ENCODE results near the gene CGB7. TPM values are rescaled to one million over a fixed set of nuclear protein-coding genes. Genes with fewer than 3 reads are reported as not detected.

The CGB7 gene
- total and polyA plus RNA-seq, 4 donors, result 0.11 to 0.57 (median 0.25) TPM

DNA sequence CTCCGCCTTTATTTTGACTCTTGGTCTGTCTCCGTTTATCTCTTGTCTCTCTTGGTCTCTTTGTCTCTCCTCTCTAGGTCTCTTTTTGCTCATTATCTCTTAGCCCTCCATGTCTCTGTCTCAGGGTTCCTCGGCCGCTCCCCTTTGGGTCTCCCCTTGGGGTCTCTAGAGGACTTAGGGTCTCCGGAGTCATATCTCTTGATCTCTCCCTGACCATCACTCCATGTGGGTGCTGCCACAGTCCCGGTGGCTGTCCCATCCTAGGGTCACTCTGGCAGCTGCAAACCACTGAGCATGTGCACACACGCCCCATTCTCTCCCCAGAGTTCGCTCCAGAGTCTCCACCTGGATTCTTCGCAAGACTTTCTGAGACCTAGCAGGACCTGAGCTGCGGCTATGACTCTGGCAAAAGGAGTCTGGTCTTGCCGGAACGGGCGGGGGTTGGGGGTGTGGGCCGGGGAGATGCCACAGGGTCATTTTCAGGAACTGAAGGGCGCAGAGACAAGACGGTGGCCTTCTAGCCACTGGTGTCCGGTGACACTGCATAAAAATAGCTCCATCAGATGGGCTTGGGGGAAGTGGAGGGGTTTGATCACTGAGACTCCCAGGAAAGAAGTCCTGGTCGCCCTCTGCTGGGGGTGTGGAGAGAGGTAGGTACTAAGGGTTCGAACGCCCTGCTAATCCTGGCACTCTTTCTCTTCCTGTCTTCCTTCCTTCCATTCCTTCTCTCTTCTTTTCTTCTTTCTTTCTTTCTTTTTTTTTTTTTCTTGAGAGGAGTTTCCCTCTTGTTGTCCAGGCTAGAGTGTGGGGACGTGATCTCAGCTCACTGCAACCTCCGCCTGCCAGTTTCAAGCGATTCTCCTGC lies 16.2 kb upstream of the CGB7 start:
- DNase-seq, result no peak
- WGBS, 2 donors, result 58 to 63% methylated on average over 23 of the region's 23 CpGs
- Histone ChIP-seq H3K36me3 (ENCODE audit: control insufficient read depth in 4 of 4, insufficient read depth in 4 of 4, low read length in 4 of 4) (no peaks in the 10 kb centered on the region), H3K4me1 (ENCODE audit: control insufficient read depth in 5 of 5, insufficient read depth in 5 of 5, low read length in 5 of 5) (peaks cover 0 to 4% (median 0%) of the 10 kb centered on the region in 5 donors), H3K9me3 (ENCODE audit: control insufficient read depth in 4 of 4, insufficient read depth in 3 of 4, low read length in 3 of 4) (peaks cover 0 to 8% (median 0%) of the 10 kb centered on the region in 4 donors), H3K27me3 (ENCODE audit: control insufficient read depth in 3 of 3, insufficient read depth in 3 of 3, low read length in 2 of 3) (peaks cover 0 to 41% (median 26%) of the 10 kb centered on the region in 3 donors), H3K4me3 (no peak overlapping the region), H3K27ac (ENCODE audit: low read depth in 1 of 2, low read length in 1 of 2) (no peak overlapping the region), H3K9ac (ENCODE audit: insufficient read depth in 1 of 2, low read length in 2 of 2) (no peak overlapping the region)
- ATAC-seq (ENCODE audit: insufficient read depth, low FRiP score), result no peak
- TF ChIP-seq, protein P1, sequence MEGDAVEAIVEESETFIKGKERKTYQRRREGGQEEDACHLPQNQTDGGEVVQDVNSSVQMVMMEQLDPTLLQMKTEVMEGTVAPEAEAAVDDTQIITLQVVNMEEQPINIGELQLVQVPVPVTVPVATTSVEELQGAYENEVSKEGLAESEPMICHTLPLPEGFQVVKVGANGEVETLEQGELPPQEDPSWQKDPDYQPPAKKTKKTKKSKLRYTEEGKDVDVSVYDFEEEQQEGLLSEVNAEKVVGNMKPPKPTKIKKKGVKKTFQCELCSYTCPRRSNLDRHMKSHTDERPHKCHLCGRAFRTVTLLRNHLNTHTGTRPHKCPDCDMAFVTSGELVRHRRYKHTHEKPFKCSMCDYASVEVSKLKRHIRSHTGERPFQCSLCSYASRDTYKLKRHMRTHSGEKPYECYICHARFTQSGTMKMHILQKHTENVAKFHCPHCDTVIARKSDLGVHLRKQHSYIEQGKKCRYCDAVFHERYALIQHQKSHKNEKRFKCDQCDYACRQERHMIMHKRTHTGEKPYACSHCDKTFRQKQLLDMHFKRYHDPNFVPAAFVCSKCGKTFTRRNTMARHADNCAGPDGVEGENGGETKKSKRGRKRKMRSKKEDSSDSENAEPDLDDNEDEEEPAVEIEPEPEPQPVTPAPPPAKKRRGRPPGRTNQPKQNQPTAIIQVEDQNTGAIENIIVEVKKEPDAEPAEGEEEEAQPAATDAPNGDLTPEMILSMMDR (IDR thresholded peaks at IDR 0.05; ENCODE audit: control extremely low read depth, extremely low read depth), result no peak

- H3K36me3 ChIP-seq (ENCODE audit: control insufficient read depth in 4 of 4, insufficient read depth in 4 of 4, low read length in 4 of 4), result no peaks in the 10 kb centered on the region
- peaks cover 0 to 42% (median 26%) of the 10 kb centered on the region in 3 donors for H3K27me3 ChIP-seq (ENCODE audit: control insufficient read depth in 3 of 3, insufficient read depth in 3 of 3, low read length in 2 of 3)
- ATAC-seq (ENCODE audit: insufficient read depth, low FRiP score), result no peak
- no peak for DNase-seq
- H3K4me1 ChIP-seq (ENCODE audit: control insufficient read depth in 5 of 5, insufficient read depth in 5 of 5, low read length in 5 of 5), result peaks cover 0 to 4% (median 0%) of the 10 kb centered on the region in 5 donors
- H3K9ac ChIP-seq (ENCODE audit: insufficient read depth in 1 of 2, low read length in 2 of 2), result no peak overlapping the region
- H3K4me3 ChIP-seq, result no peak overlapping the region
- H3K27ac ChIP-seq (ENCODE audit: low read depth in 1 of 2, low read length in 1 of 2), result no peak overlapping the region
- WGBS, 2 donors, result 5 to 7% methylated on average over 57 to 93 of the region's 93 CpGs
- TF ChIP-seq, protein P1 (IDR thresholded peaks at IDR 0.05; ENCODE audit: control extremely low read depth, extremely low read depth), result no peak
- peaks cover 0 to 8% (median 0%) of the 10 kb centered on the region in 4 donors for H3K9me3 ChIP-seq (ENCODE audit: control insufficient read depth in 4 of 4, insufficient read depth in 3 of 4, low read length in 3 of 4)
These were observed 14.5 kb upstream of the CGB7 start for GRCh38 chr19:49071860-49072547.

DNA sequence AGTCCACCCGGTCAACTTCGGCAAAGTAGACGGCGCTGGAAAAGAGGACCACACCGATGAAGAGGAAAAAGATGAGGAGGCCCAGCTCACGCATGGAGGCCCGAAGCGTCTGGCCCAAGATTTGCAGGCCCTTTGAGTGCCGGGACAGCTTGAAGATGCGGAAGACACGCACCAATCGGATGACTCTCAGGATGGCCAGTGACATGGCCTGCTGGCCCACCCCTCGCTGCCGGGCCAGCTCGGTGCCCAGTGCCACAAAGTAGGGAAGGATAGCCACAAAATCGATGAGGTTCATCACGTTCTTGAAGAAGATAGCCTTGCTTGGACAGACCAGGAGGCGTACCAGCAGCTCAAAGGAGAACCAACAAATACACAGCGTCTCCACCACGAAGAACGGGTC lies 12.9 kb upstream of the CGB7 start:
- H3K27me3 ChIP-seq (ENCODE audit: control insufficient read depth in 3 of 3, insufficient read depth in 3 of 3, low read length in 2 of 3), result peaks cover 0 to 50% (median 30%) of the 10 kb centered on the region in 3 donors

More for the DNA sequence above, 12.9 kb upstream of the CGB7 start:
- Histone ChIP-seq H3K4me1 (ENCODE audit: control insufficient read depth in 5 of 5, insufficient read depth in 5 of 5, low read length in 5 of 5) (peaks cover 0 to 4% (median 0%) of the 10 kb centered on the region in 5 donors), H3K27ac (ENCODE audit: low read depth in 1 of 2, low read length in 1 of 2) (no peak overlapping the region), H3K4me3 (no peak overlapping the region), H3K9ac (ENCODE audit: insufficient read depth in 1 of 2, low read length in 2 of 2) (no peak overlapping the region), H3K9me3 (ENCODE audit: control insufficient read depth in 4 of 4, insufficient read depth in 3 of 4, low read length in 3 of 4) (peaks cover 0 to 8% (median 0%) of the 10 kb centered on the region in 4 donors), H3K36me3 (ENCODE audit: control insufficient read depth in 4 of 4, insufficient read depth in 4 of 4, low read length in 4 of 4) (no peaks in the 10 kb centered on the region)
- no peak for ATAC-seq (ENCODE audit: insufficient read depth, low FRiP score)
- WGBS, 2 donors, result 96 to 97% methylated on average over 21 of the region's 21 CpGs
- TF ChIP-seq, protein P1 (IDR thresholded peaks at IDR 0.05; ENCODE audit: control extremely low read depth, extremely low read depth), result no peak
- DNase-seq, result no peak

Measured in lung (tissue), 12 donors.